Mesenchymal stem cell (in vitro differentiated cells and primary cell): ENCODE measurements around the gene KRTAP4-4.
"Not testable (repeated sequence)": the region's sequence is repeated elsewhere in the genome, so short reads cannot be mapped to it uniquely, and the experiment has no call there.

Experiments
- DNase-seq: peaks from one replicate; pipeline ENCODE4 v3.0.0-alpha.2; 2013
- H2AFZ ChIP-seq: one replicate; pipeline ENCODE4 v1.6.1; 2013; ENCODE audit warnings: low read depth, mild to moderate bottlenecking, control low read depth, inconsistent platforms, low read length, moderate library complexity
- H2AK5ac ChIP-seq: 2 replicates; pipeline ENCODE4 v1.6.1; 2013; ENCODE audit warnings: low read length, moderate library complexity, mild to moderate bottlenecking, inconsistent platforms; ENCODE audit not compliant: severe bottlenecking
- H2BK120ac ChIP-seq: one replicate; pipeline ENCODE4 v1.6.1; 2013; ENCODE audit warnings: low read depth, mild to moderate bottlenecking, inconsistent platforms, low read length, moderate library complexity
- H2BK12ac ChIP-seq, 2 experiments: one replicate each; pipeline ENCODE4 v1.6.1; 2013; ENCODE audit warnings: inconsistent platforms in 2 of 2, low read length in 2 of 2, mild to moderate bottlenecking in 2 of 2, moderate library complexity in 2 of 2, control low read depth in 1 of 2
- H2BK15ac ChIP-seq: one replicate; pipeline ENCODE4 v1.6.1; 2013; ENCODE audit warnings: mild to moderate bottlenecking, low read depth, inconsistent platforms; ENCODE audit not compliant: poor library complexity, severe bottlenecking
- H2BK5ac ChIP-seq: 2 replicates; pipeline ENCODE4 v1.6.1; 2013; ENCODE audit warnings: low read depth, mild to moderate bottlenecking, low read length, control low read depth, inconsistent platforms; ENCODE audit not compliant: poor library complexity, severe bottlenecking
- H3K14ac ChIP-seq, 2 experiments: one replicate each; pipeline ENCODE4 v1.6.1; 2013; ENCODE audit warnings: inconsistent platforms in 2 of 2, low read length in 2 of 2, control low read depth in 1 of 2, mild to moderate bottlenecking in 1 of 2, moderate library complexity in 1 of 2
- H3K18ac ChIP-seq, 2 experiments: one replicate each; pipeline ENCODE4 v1.6.1; 2013; ENCODE audit warnings: inconsistent platforms in 2 of 2, low read length in 2 of 2, control low read depth in 1 of 2, low read depth in 1 of 2, mild to moderate bottlenecking in 1 of 2
- H3K23ac ChIP-seq, 2 experiments: one replicate each; pipeline ENCODE4 v1.6.1; 2013; ENCODE audit warnings: inconsistent platforms in 2 of 2, low read length in 2 of 2, mild to moderate bottlenecking in 2 of 2, moderate library complexity in 2 of 2, control low read depth in 1 of 2
- H3K27ac ChIP-seq: 2 replicates; pipeline ENCODE4 v1.5.1; 2013; ENCODE audit warnings: mild to moderate bottlenecking, moderate library complexity, low read length, control low read depth, inconsistent platforms; ENCODE audit not compliant: poor library complexity, severe bottlenecking
- H3K27me3 ChIP-seq, 2 experiments: 2 replicates each; pipeline versions ENCODE4 v1.6.1 to v1.7.0; 2013; ENCODE audit warnings: low read length in 2 of 2, mild to moderate bottlenecking in 2 of 2, moderate library complexity in 2 of 2, control low read depth in 1 of 2, inconsistent platforms in 1 of 2; ENCODE audit not compliant: control insufficient read depth in 1 of 2, insufficient read depth in 1 of 2
- H3K36me3 ChIP-seq, 2 experiments: 2 replicates each; pipeline versions ENCODE4 v1.6.1 to v1.7.0; 2013; ENCODE audit warnings: low read length in 2 of 2, control low read depth in 1 of 2, inconsistent platforms in 1 of 2, low read depth in 1 of 2, mild to moderate bottlenecking in 1 of 2; ENCODE audit not compliant: insufficient read depth in 2 of 2, control insufficient read depth in 1 of 2
- H3K4ac ChIP-seq, 2 experiments: one replicate each; pipeline ENCODE4 v1.6.1; 2013; ENCODE audit warnings: inconsistent platforms in 2 of 2, low read length in 2 of 2, mild to moderate bottlenecking in 2 of 2, moderate library complexity in 2 of 2, control low read depth in 1 of 2, low read depth in 1 of 2
- H3K4me1 ChIP-seq: 2 replicates; pipeline ENCODE4 v1.6.1; 2013; ENCODE audit warnings: low read depth, low read length, control low read depth; ENCODE audit not compliant: control insufficient read depth, insufficient read depth
- H3K4me2 ChIP-seq: 2 replicates; pipeline ENCODE4 v1.6.1; 2013; ENCODE audit warnings: low read length, mild to moderate bottlenecking, inconsistent platforms; ENCODE audit not compliant: poor library complexity, severe bottlenecking
- H3K4me3 ChIP-seq, 2 experiments: 2 replicates each; pipeline versions ENCODE4 v1.5.1 to v1.7.0; 2013; ENCODE audit warnings: low read length in 2 of 2, mild to moderate bottlenecking in 2 of 2, control low read depth in 1 of 2, low read depth in 1 of 2; ENCODE audit not compliant: insufficient read depth in 1 of 2
- H3K79me1 ChIP-seq: replicated peaks from 2 replicates; pipeline ENCODE4 v1.6.1; 2013; ENCODE audit warnings: mild to moderate bottlenecking, control low read depth, low read length, inconsistent platforms; ENCODE audit not compliant: poor library complexity, severe bottlenecking
- H3K9ac ChIP-seq: 2 replicates; pipeline ENCODE4 v1.7.0; 2013; ENCODE audit warnings: mild to moderate bottlenecking, low read length, moderate library complexity
- H3K9me3 ChIP-seq: 2 replicates; pipeline ENCODE4 v1.7.0; 2013; ENCODE audit warnings: mild to moderate bottlenecking, low read length; ENCODE audit not compliant: control insufficient read depth
- H4K8ac ChIP-seq: one replicate; pipeline ENCODE4 v1.6.1; 2013; ENCODE audit warnings: inconsistent platforms, mild to moderate bottlenecking, low read length, moderate library complexity
- H4K91ac ChIP-seq: one replicate; pipeline ENCODE4 v1.6.1; 2013; ENCODE audit warnings: mild to moderate bottlenecking, low read length, inconsistent platforms
- WGBS: methylation state at CpG from one replicate; pipeline ENCODE4 v1.1.7; 2013; ENCODE audit warnings: mixed read lengths; 5-methylcytosine and 5-hydroxymethylcytosine counted together

Gene KRTAP4-4

GRCh38 chr17:41160190-41160589 lies 358 bp downstream of the KRTAP4-4 start:
- H3K4me1 ChIP-seq, H2AK5ac ChIP-seq, H2BK5ac ChIP-seq, H2BK12ac ChIP-seq, H3K9me3 ChIP-seq, H3K9ac ChIP-seq, H3K4me3 ChIP-seq, H2BK120ac ChIP-seq, H3K4me2 ChIP-seq, H3K27me3 ChIP-seq, DNase-seq, H3K27ac ChIP-seq, H2BK15ac ChIP-seq, H3K18ac ChIP-seq, H3K36me3 ChIP-seq, H4K91ac ChIP-seq, H3K79me1 ChIP-seq, H4K8ac ChIP-seq, H2AFZ ChIP-seq: not testable (repeated sequence)
- Histone ChIP-seq H3K4ac (peak overlapping the region in 1 of 2 experiments; percentile 2), H3K14ac (peak overlapping the region in 1 of 2 experiments; percentile 93), H3K23ac (peak overlapping the region in 1 of 2 experiments; percentile 72)
- 85% methylated on average over 3 of the region's 3 CpGs for WGBS

- H3K79me1 ChIP-seq, result no peaks in the 10 kb centered on the region
- no peaks in the 10 kb centered on the region for H3K4me1 ChIP-seq
- H3K4me2 ChIP-seq, result no peak overlapping the region
- no peak overlapping the region for H3K4ac ChIP-seq
- no peaks in the 10 kb centered on the region for H3K36me3 ChIP-seq
- H2AK5ac ChIP-seq, result no peak overlapping the region
- H3K27me3 ChIP-seq, result no peaks in the 10 kb centered on the region
- H2BK120ac ChIP-seq, result no peak overlapping the region
- H3K9me3 ChIP-seq, result no peaks in the 10 kb centered on the region
- no peak overlapping the region for H3K14ac ChIP-seq
- no peak overlapping the region for H3K9ac ChIP-seq
- WGBS, result 62% methylated on average over 2 of the region's 2 CpGs
- no peak overlapping the region for H2BK15ac ChIP-seq
- no peak overlapping the region for H3K18ac ChIP-seq
- H2BK12ac ChIP-seq, result no peak overlapping the region
- H3K23ac ChIP-seq, result no peak overlapping the region
- H4K91ac ChIP-seq, result no peak overlapping the region
- H4K8ac ChIP-seq, result no peak overlapping the region
- H2BK5ac ChIP-seq, result no peak overlapping the region
- no peak for DNase-seq
- no peak overlapping the region for H3K27ac ChIP-seq
- H3K4me3 ChIP-seq, result no peak overlapping the region
- no peak overlapping the region for H2AFZ ChIP-seq
These were observed 6.7 kb downstream of the KRTAP4-4 start for GRCh38 chr17:41153856-41154255.

DNA sequence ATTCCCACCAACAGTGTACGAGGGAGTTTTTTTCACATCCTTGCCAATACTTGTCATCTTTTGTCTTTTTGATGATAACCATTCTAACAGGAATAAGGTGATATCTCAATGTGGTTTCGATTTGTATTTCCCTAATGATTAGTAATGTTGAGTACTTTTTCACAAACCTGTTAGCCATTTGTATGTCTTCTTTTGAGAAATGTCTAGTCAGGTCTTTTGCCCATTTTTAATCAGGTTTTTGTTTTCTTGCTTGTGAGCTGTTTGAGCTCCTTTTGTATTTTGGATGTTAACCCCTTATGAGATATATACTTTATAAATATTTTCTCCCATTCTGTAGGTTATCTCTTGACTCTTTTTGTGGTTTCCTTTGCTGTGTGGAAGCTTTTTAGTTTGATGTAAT lies 9.0 kb downstream of the KRTAP4-4 start:
- no peak overlapping the region for H4K91ac ChIP-seq
- H3K23ac ChIP-seq, result no peak overlapping the region
- no peaks in the 10 kb centered on the region for H3K79me1 ChIP-seq
- no peaks in the 10 kb centered on the region for H3K4me1 ChIP-seq
- H3K9ac ChIP-seq, result no peak overlapping the region
- H2BK120ac ChIP-seq, result no peak overlapping the region
- no peak overlapping the region for H3K4me2 ChIP-seq
- H3K9me3 ChIP-seq, result no peaks in the 10 kb centered on the region
- no peak for DNase-seq
- H3K4ac ChIP-seq, result no peak overlapping the region
- H3K18ac ChIP-seq, result no peak overlapping the region
- no peak overlapping the region for H2BK12ac ChIP-seq
- no peak overlapping the region for H3K4me3 ChIP-seq
- no peak overlapping the region for H2BK5ac ChIP-seq
- no peaks in the 10 kb centered on the region for H3K27me3 ChIP-seq
- H3K36me3 ChIP-seq, result no peaks in the 10 kb centered on the region
- H3K14ac ChIP-seq, result no peak overlapping the region
- 86% methylated on average over 1 of the region's 2 CpGs for WGBS
- no peak overlapping the region for H4K8ac ChIP-seq
- H3K27ac ChIP-seq, result no peak overlapping the region
- no peak overlapping the region for H2AFZ ChIP-seq
- no peak overlapping the region for H2BK15ac ChIP-seq
- H2AK5ac ChIP-seq, result no peak overlapping the region

- no peaks in the 10 kb centered on the region for H3K27me3 ChIP-seq
- H3K4me2 ChIP-seq, result no peak overlapping the region
- H2BK5ac ChIP-seq, result no peak overlapping the region
- no peak overlapping the region for H2BK15ac ChIP-seq
- H3K4ac ChIP-seq, result no peak overlapping the region
- H3K9ac ChIP-seq, result no peak overlapping the region
- H2BK120ac ChIP-seq, result no peak overlapping the region
- no peak overlapping the region for H3K18ac ChIP-seq
- H3K4me1 ChIP-seq, result no peaks in the 10 kb centered on the region
- no peak for DNase-seq
- no peak overlapping the region for H3K14ac ChIP-seq
- no peak overlapping the region for H2AK5ac ChIP-seq
- H2AFZ ChIP-seq, result no peak overlapping the region
- no peak overlapping the region for H4K91ac ChIP-seq
- no peaks in the 10 kb centered on the region for H3K9me3 ChIP-seq
- H3K27ac ChIP-seq, result no peak overlapping the region
- no peak overlapping the region for H4K8ac ChIP-seq
- no peak overlapping the region for H3K23ac ChIP-seq
- H3K79me1 ChIP-seq, result no peaks in the 10 kb centered on the region
- no peak overlapping the region for H2BK12ac ChIP-seq
- 89% methylated on average over 3 of the region's 4 CpGs for WGBS
- no peak overlapping the region for H3K4me3 ChIP-seq
- H3K36me3 ChIP-seq, result no peaks in the 10 kb centered on the region
These were observed 10.5 kb downstream of the KRTAP4-4 start for GRCh38 chr17:41150026-41150425.
